ENCODE results near the gene KLHDC10. TPM values are rescaled to one million over a fixed set of nuclear protein-coding genes. Genes with fewer than 3 reads are reported as not detected.

Gene KLHDC10
- total and polyA plus RNA-seq, 2 donors (not counting 1 experiment from before 2014, with no cell fraction given), result 7.1 to 25.7 TPM

DNA sequence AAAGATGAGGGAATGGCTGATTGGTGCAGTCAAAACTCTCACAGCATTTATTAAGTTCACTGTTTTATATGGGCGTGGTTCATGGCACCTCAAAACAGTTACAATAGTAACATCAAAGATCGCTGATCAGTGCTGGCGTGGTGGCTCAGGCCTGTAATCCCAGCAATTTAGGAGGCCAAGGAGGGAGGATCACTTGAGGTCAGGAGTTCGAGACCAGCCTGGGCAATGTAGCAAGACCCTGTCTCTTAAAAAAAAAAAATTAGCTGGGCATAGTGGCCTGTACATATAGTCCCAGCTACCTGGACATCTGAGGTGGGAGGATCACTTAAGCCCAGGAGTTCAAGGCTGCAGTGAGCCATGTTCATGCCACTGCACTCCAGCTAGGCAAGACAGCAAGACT lies 48.5 kb downstream of the KLHDC10 start:
- Histone ChIP-seq H3K9me3 (ENCODE audit: control extremely low read depth in 1 of 3, control insufficient read depth in 2 of 3, insufficient read depth in 1 of 3, low read length in 2 of 3) (no peaks in the 10 kb centered on the region), H3K4me2 (replicated peaks; ENCODE audit: low read depth, low read length, poor library complexity, severe bottlenecking) (no peak overlapping the region), H3K4me1 (ENCODE audit: control insufficient read depth in 2 of 2, insufficient read depth in 2 of 2, low read length in 2 of 2) (peaks cover 9 to 10% of the 10 kb centered on the region in 2 donors), H2AFZ (ENCODE audit: insufficient read depth, low read depth, low read length, poor library complexity, severe bottlenecking) (no peak overlapping the region), H3K27ac (ENCODE audit: low read length in 2 of 2) (no peak overlapping the region), H4K20me1 (ENCODE audit: control insufficient read depth, insufficient read depth, low read length, poor library complexity, severe bottlenecking) (no peaks in the 10 kb centered on the region), H3K27me3 (replicated peaks in 1 of 4; ENCODE audit: control extremely low read depth in 1 of 4, control insufficient read depth in 3 of 4, insufficient read depth in 4 of 4, low read length in 3 of 4) (no peaks in the 10 kb centered on the region), H3K9ac (ENCODE audit: low read length) (no peak overlapping the region), H3K36me3 (replicated peaks in 1 of 2; ENCODE audit: control extremely low read depth in 1 of 2, control insufficient read depth in 1 of 2, extremely low read depth in 1 of 2, insufficient read depth in 2 of 2, low read length in 1 of 2) (peaks cover 4 to 31% of the 10 kb centered on the region in 2 experiments), H3K4me3 (ENCODE audit: control extremely low read depth in 1 of 5, extremely low read depth in 1 of 5, insufficient read depth in 1 of 5, low read depth in 2 of 5, low read length in 4 of 5) (no peak overlapping the region), H3K79me2 (ENCODE audit: control insufficient read depth, insufficient read depth, low read length) (no peaks in the 10 kb centered on the region)
- no peaks in the 10 kb centered on the region for H3K27me3 Mint-ChIP-seq
- no peaks in the 10 kb centered on the region for H3K9me3 Mint-ChIP-seq (ENCODE audit: insufficient read depth)
- CTCF ChIA-PET, result no interaction called here
- peaks cover 12% of the 10 kb centered on the region for H3K4me1 Mint-ChIP-seq
- no peak overlapping the region for H3K27ac Mint-ChIP-seq
- ATAC-seq (ENCODE audit: low read depth), result no peak
- intact Hi-C loops (cut with micrococcal nuclease), result no loop called here
- H3K4me3 Mint-ChIP-seq, result no peak overlapping the region
- POLR2A ChIA-PET, result no interaction called here
- no peak for DNase-seq
- 100% methylated on average over 3 of the region's 4 CpGs for WGBS (ENCODE audit: insufficient coverage)
- TF ChIP-seq, protein P1, sequence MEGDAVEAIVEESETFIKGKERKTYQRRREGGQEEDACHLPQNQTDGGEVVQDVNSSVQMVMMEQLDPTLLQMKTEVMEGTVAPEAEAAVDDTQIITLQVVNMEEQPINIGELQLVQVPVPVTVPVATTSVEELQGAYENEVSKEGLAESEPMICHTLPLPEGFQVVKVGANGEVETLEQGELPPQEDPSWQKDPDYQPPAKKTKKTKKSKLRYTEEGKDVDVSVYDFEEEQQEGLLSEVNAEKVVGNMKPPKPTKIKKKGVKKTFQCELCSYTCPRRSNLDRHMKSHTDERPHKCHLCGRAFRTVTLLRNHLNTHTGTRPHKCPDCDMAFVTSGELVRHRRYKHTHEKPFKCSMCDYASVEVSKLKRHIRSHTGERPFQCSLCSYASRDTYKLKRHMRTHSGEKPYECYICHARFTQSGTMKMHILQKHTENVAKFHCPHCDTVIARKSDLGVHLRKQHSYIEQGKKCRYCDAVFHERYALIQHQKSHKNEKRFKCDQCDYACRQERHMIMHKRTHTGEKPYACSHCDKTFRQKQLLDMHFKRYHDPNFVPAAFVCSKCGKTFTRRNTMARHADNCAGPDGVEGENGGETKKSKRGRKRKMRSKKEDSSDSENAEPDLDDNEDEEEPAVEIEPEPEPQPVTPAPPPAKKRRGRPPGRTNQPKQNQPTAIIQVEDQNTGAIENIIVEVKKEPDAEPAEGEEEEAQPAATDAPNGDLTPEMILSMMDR (IDR thresholded peaks at IDR 0.05), result no peak
- TF ChIP-seq EZH2 (IDR thresholded peaks at IDR 0.05; ENCODE audit: borderline replicate concordance, insufficient read depth, low read depth, low read length, poor library complexity, severe bottlenecking), result no peak

DNA sequence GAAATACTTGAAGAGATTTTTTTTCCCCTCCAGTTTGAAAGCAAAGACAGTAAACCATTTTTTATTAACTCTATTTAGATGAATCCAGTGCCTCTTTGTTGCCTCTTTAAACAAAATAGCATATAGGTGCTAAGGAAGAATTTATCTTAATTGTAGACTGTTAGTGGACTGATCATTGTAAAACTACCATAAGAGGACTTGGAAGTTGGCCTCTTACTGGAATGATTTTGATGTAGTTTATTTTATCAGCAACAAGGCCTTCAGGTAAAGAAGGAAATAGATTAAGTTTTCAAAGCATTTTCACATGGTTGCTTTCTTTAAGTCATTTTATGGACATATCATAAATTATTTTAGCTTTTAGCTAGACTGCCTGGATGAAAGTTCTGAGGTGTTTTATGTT lies 53.2 kb downstream of the KLHDC10 start:
- intact Hi-C loops (cut with micrococcal nuclease), result no loop called here
- Mint-ChIP-seq H3K4me1 (no peaks in the 10 kb centered on the region), H3K4me3 (no peak overlapping the region), H3K27ac (no peak overlapping the region), H3K27me3 (no peaks in the 10 kb centered on the region), H3K9me3 (ENCODE audit: insufficient read depth) (no peaks in the 10 kb centered on the region)
- Histone ChIP-seq H3K4me2 (replicated peaks; ENCODE audit: low read depth, low read length, poor library complexity, severe bottlenecking) (no peak overlapping the region), H3K27me3 (replicated peaks in 1 of 4; ENCODE audit: control extremely low read depth in 1 of 4, control insufficient read depth in 3 of 4, insufficient read depth in 4 of 4, low read length in 3 of 4) (no peaks in the 10 kb centered on the region), H2AFZ (ENCODE audit: insufficient read depth, low read depth, low read length, poor library complexity, severe bottlenecking) (no peak overlapping the region), H3K79me2 (ENCODE audit: control insufficient read depth, insufficient read depth, low read length) (no peaks in the 10 kb centered on the region), H3K4me3 (ENCODE audit: control extremely low read depth in 1 of 5, extremely low read depth in 1 of 5, insufficient read depth in 1 of 5, low read depth in 2 of 5, low read length in 4 of 5) (no peak overlapping the region), H3K9me3 (ENCODE audit: control extremely low read depth in 1 of 3, control insufficient read depth in 2 of 3, insufficient read depth in 1 of 3, low read length in 2 of 3) (no peaks in the 10 kb centered on the region), H3K4me1 (ENCODE audit: control insufficient read depth in 2 of 2, insufficient read depth in 2 of 2, low read length in 2 of 2) (no peaks in the 10 kb centered on the region), H4K20me1 (ENCODE audit: control insufficient read depth, insufficient read depth, low read length, poor library complexity, severe bottlenecking) (no peaks in the 10 kb centered on the region), H3K36me3 (replicated peaks in 1 of 2; ENCODE audit: control extremely low read depth in 1 of 2, control insufficient read depth in 1 of 2, extremely low read depth in 1 of 2, insufficient read depth in 2 of 2, low read length in 1 of 2) (peaks cover 8 to 54% of the 10 kb centered on the region in 2 experiments), H3K27ac (ENCODE audit: low read length in 2 of 2) (no peak overlapping the region), H3K9ac (ENCODE audit: low read length) (no peak overlapping the region)
- no peak for ATAC-seq (ENCODE audit: low read depth)
- CTCF ChIA-PET, result no interaction called here
- POLR2A ChIA-PET, result no interaction called here
- TF ChIP-seq, protein P1 (IDR thresholded peaks at IDR 0.05), result no peak
- no peak for TF ChIP-seq EZH2 (IDR thresholded peaks at IDR 0.05; ENCODE audit: borderline replicate concordance, insufficient read depth, low read depth, low read length, poor library complexity, severe bottlenecking)
- no peak for DNase-seq

Measured in B cell (primary cell).